Progenitor cell of endocrine pancreas (in vitro differentiated cells): ENCODE results near the gene CST9L. TPM values are rescaled to one million over a fixed set of nuclear protein-coding genes. Genes with fewer than 3 reads are reported as not detected.

ENCODE experiments used
- DNase-seq: peaks from one replicate; pipeline ENCODE4 v3.0.0; 2021; ENCODE audit warnings: low spot score; ENCODE audit not compliant: unreplicated experiment
- H3K27ac Mint-ChIP-seq: 2 replicates; pipeline ENCODE4 v1.8.0; 2021; ENCODE audit warnings: mild to moderate bottlenecking, moderate library complexity, mixed read lengths
- H3K27me3 Mint-ChIP-seq: 2 replicates; pipeline ENCODE4 v1.8.0; 2021; ENCODE audit warnings: mixed read lengths
- H3K36me3 Mint-ChIP-seq: 2 replicates; pipeline ENCODE4 v1.8.0; 2022; ENCODE audit warnings: mixed read lengths; ENCODE audit not compliant: insufficient read depth
- H3K4me1 Mint-ChIP-seq: 2 replicates; pipeline ENCODE4 v1.8.0; 2021; ENCODE audit warnings: low read depth, mixed read lengths
- H3K4me3 Mint-ChIP-seq: 2 replicates; pipeline ENCODE4 v1.8.0; 2021; ENCODE audit warnings: low read depth, mild to moderate bottlenecking, moderate library complexity, mixed read lengths
- H3K9me3 Mint-ChIP-seq: 2 replicates; pipeline ENCODE4 v1.8.0; 2021; ENCODE audit warnings: low read depth, mixed read lengths
- CTCF ChIP-seq: fragments of 200-600 bp; sonication (generic); IDR thresholded peaks from one replicate; pipeline ENCODE4 v1.5.0; 2021; ENCODE audit warnings: antibody characterized with exemption, mild to moderate bottlenecking; ENCODE audit not compliant: unreplicated experiment
- total RNA-seq: library from RNA; stranded (reverse); gene quantifications from 2 replicates; pipeline ENCODE4 v1.2.1, GENCODE V29; 2021

CST9L gene
- total RNA-seq, 1 donor from 2014 or later, result not detected

GRCh38 chr20:23603321-23603720 lies 35.0 kb upstream of the CST9L start:
- no peak for DNase-seq

GRCh38 chr20:23602699-23603098 lies 34.4 kb upstream of the CST9L start:
- no peak for DNase-seq
- no peak for TF ChIP-seq CTCF
- H3K36me3 Mint-ChIP-seq, result no peaks in the 10 kb centered on the region
- no peak overlapping the region for H3K27ac Mint-ChIP-seq
- no peak overlapping the region for H3K4me3 Mint-ChIP-seq
- peaks cover 22% of the 10 kb centered on the region for H3K27me3 Mint-ChIP-seq
- H3K9me3 Mint-ChIP-seq, result no peaks in the 10 kb centered on the region
- no peaks in the 10 kb centered on the region for H3K4me1 Mint-ChIP-seq

More at GRCh38 chr20:23603321-23603720, 35.0 kb upstream of the CST9L start:
- H3K36me3 Mint-ChIP-seq, result no peaks in the 10 kb centered on the region
- H3K9me3 Mint-ChIP-seq, result no peaks in the 10 kb centered on the region
- no peak overlapping the region for H3K27ac Mint-ChIP-seq
- no peak overlapping the region for H3K4me3 Mint-ChIP-seq
- H3K27me3 Mint-ChIP-seq, result peaks cover 22% of the 10 kb centered on the region
- no peak for TF ChIP-seq CTCF
- H3K4me1 Mint-ChIP-seq, result no peaks in the 10 kb centered on the region

- Mint-ChIP-seq H3K4me3 (no peak overlapping the region), H3K27ac (no peak overlapping the region), H3K36me3 (no peaks in the 10 kb centered on the region), H3K4me1 (no peaks in the 10 kb centered on the region), H3K27me3 (peaks cover 22% of the 10 kb centered on the region), H3K9me3 (no peaks in the 10 kb centered on the region)
- no peak for DNase-seq
- TF ChIP-seq CTCF, result no peak
Measured at GRCh38 chr20:23602241-23602640, 34.0 kb upstream of the CST9L start.

GRCh38 chr20:23601715-23602114 lies 33.4 kb upstream of the CST9L start:
- no peak overlapping the region for H3K27ac Mint-ChIP-seq
- no peak for DNase-seq
- no peaks in the 10 kb centered on the region for H3K36me3 Mint-ChIP-seq
- no peaks in the 10 kb centered on the region for H3K9me3 Mint-ChIP-seq
- TF ChIP-seq CTCF, result no peak
- H3K27me3 Mint-ChIP-seq, result peaks cover 18% of the 10 kb centered on the region
- no peaks in the 10 kb centered on the region for H3K4me1 Mint-ChIP-seq
- no peak overlapping the region for H3K4me3 Mint-ChIP-seq

GRCh38 chr20:23598481-23598880 lies 30.2 kb upstream of the CST9L start:
- no peaks in the 10 kb centered on the region for H3K36me3 Mint-ChIP-seq
- H3K4me1 Mint-ChIP-seq, result no peaks in the 10 kb centered on the region
- no peaks in the 10 kb centered on the region for H3K9me3 Mint-ChIP-seq
- no peak overlapping the region for H3K27ac Mint-ChIP-seq
- no peak for DNase-seq
- no peaks in the 10 kb centered on the region for H3K27me3 Mint-ChIP-seq
- no peak overlapping the region for H3K4me3 Mint-ChIP-seq
- no peak for TF ChIP-seq CTCF
